ENCODE data around the gene TATDN2. TPM values are rescaled to one million over a fixed set of nuclear protein-coding genes. Genes with fewer than 3 reads are reported as not detected.

The TATDN2 gene
- total and polyA plus RNA-seq, 2 donors from 2014 or later, result 15.5 to 31.8 TPM

DNA sequence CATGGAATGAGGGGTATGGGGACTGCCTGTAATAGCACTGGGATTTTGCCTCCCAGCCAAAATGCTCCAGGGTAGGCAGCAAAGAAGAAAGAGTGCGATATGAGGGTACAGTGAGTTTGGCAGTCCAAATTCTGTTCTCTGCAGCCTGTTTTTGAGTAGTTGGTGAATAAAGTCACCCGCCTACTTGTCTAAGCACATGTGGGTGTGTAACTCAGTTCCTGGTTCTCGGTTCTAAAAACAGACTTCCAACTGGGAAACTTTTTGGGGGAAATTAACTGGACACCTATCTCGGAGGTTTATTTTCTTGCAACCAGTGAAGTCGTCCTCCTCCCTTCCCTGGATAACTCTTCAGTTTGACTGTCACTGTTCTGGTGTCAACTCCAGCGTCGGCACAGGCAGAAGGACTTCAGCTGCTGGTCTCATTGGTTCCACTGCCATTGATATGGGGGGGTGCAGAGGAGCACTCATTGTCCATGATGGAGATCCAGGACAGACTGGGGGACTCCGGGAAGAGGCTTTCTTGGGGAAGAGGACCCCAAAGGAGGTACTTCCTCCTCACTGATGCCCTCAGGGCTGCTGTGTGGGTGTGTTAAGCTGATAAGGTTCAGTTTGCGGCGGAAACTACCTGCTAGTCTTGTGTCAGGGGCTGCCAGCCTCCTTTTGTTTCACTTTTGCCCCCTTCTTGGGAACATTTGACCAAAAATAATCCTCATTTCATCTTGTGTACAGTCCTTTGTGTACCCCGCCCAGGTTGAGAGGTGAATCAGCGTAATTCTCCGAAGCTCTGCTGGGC lies 31.3 kb downstream of the TATDN2 start:
- Histone ChIP-seq H3K4me3 (ENCODE audit: low read length in 3 of 3) (no peak overlapping the region), H3K4me1 (ENCODE audit: control insufficient read depth in 2 of 3, insufficient read depth in 2 of 3, low read depth in 1 of 3, low read length in 3 of 3) (peaks cover 0 to 6% (median 0%) of the 10 kb centered on the region in 3 donors), H3K27me3 (ENCODE audit: control insufficient read depth, insufficient read depth, low read length) (no peaks in the 10 kb centered on the region), H3K27ac (ENCODE audit: low read depth in 2 of 2, low read length in 2 of 2) (no peak overlapping the region), H3K9me3 (ENCODE audit: control insufficient read depth in 2 of 3, insufficient read depth in 1 of 3, low read length in 3 of 3) (no peaks in the 10 kb centered on the region), H3K9ac (ENCODE audit: low read length in 3 of 3) (no peak overlapping the region), H3K36me3 (ENCODE audit: control insufficient read depth in 2 of 3, insufficient read depth in 3 of 3, low read length in 3 of 3) (peaks cover 6 to 38% (median 27%) of the 10 kb centered on the region in 3 donors)
- TF ChIP-seq, protein P1, sequence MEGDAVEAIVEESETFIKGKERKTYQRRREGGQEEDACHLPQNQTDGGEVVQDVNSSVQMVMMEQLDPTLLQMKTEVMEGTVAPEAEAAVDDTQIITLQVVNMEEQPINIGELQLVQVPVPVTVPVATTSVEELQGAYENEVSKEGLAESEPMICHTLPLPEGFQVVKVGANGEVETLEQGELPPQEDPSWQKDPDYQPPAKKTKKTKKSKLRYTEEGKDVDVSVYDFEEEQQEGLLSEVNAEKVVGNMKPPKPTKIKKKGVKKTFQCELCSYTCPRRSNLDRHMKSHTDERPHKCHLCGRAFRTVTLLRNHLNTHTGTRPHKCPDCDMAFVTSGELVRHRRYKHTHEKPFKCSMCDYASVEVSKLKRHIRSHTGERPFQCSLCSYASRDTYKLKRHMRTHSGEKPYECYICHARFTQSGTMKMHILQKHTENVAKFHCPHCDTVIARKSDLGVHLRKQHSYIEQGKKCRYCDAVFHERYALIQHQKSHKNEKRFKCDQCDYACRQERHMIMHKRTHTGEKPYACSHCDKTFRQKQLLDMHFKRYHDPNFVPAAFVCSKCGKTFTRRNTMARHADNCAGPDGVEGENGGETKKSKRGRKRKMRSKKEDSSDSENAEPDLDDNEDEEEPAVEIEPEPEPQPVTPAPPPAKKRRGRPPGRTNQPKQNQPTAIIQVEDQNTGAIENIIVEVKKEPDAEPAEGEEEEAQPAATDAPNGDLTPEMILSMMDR (IDR thresholded peaks at IDR 0.05; ENCODE audit: borderline replicate concordance, extremely low read depth, insufficient read depth), result no peak
- intact Hi-C loops (cut with DNase I), result no loop called here
- FAIRE-seq (no peak), DNase-seq (no peak)

DNA sequence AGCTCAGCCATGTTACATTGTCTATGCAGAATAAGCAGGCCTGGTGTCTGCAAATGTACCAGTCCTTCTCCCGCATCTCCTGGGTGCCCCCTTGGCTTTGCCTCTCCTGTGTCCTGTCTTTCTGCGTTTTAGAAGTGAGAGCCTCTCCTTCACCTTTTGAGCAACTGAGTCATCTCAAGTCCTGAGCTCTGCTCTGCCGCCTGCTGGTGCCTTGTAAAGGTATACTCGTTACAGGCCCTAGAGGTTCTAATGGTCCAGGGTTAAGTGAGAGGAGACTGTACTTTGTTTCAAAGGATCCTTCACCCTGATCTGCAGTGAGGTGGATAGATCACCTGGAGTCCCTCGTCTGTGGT lies 31.9 kb downstream of the TATDN2 start:
- Histone ChIP-seq H3K27me3 (ENCODE audit: control insufficient read depth, insufficient read depth, low read length) (no peaks in the 10 kb centered on the region), H3K4me3 (ENCODE audit: low read length in 3 of 3) (no peak overlapping the region), H3K9ac (ENCODE audit: low read length in 3 of 3) (no peak overlapping the region), H3K36me3 (ENCODE audit: control insufficient read depth in 2 of 3, insufficient read depth in 3 of 3, low read length in 3 of 3) (peaks cover 6 to 38% (median 27%) of the 10 kb centered on the region in 3 donors), H3K9me3 (ENCODE audit: control insufficient read depth in 2 of 3, insufficient read depth in 1 of 3, low read length in 3 of 3) (no peaks in the 10 kb centered on the region), H3K27ac (ENCODE audit: low read depth in 2 of 2, low read length in 2 of 2) (no peak overlapping the region), H3K4me1 (ENCODE audit: control insufficient read depth in 2 of 3, insufficient read depth in 2 of 3, low read depth in 1 of 3, low read length in 3 of 3) (peaks cover 0 to 9% (median 0%) of the 10 kb centered on the region in 3 donors)
- TF ChIP-seq, protein P1 (IDR thresholded peaks at IDR 0.05; ENCODE audit: borderline replicate concordance, extremely low read depth, insufficient read depth), result no peak
- intact Hi-C loops (cut with DNase I), result no loop called here
- FAIRE-seq, result no peak
- no peak for DNase-seq

DNA sequence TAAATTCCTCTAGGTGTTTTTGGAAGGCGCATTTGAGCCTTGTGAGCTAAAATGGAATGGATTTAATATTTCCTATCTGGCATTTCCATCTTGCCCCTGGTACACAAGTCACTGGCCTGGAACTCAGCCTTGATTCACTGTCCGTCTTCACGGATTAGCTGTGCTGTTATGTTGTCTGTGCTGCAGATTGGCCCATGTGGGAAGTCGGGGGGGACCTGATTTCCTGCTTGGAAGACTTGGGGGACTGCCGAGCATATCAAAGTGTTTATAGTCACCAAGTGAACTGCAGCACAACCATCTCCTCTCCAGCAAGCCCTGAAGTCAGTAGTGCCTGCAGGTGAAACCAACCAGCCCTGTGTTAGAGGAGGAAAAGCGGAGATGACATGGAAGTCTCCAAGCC lies 32.3 kb downstream of the TATDN2 start:
- peaks cover 6 to 38% (median 27%) of the 10 kb centered on the region in 3 donors for H3K36me3 ChIP-seq (ENCODE audit: control insufficient read depth in 2 of 3, insufficient read depth in 3 of 3, low read length in 3 of 3)
- no peak overlapping the region for H3K9ac ChIP-seq (ENCODE audit: low read length in 3 of 3)
- DNase-seq (no peak), FAIRE-seq (no peak)
- TF ChIP-seq, protein P1 (IDR thresholded peaks at IDR 0.05; ENCODE audit: borderline replicate concordance, extremely low read depth, insufficient read depth), result no peak
- H3K27me3 ChIP-seq (ENCODE audit: control insufficient read depth, insufficient read depth, low read length), result no peaks in the 10 kb centered on the region
- no peak overlapping the region for H3K27ac ChIP-seq (ENCODE audit: low read depth in 2 of 2, low read length in 2 of 2)
- peaks cover 0 to 9% (median 0%) of the 10 kb centered on the region in 3 donors for H3K4me1 ChIP-seq (ENCODE audit: control insufficient read depth in 2 of 3, insufficient read depth in 2 of 3, low read depth in 1 of 3, low read length in 3 of 3)
- intact Hi-C loops (cut with DNase I), result no loop called here
- no peaks in the 10 kb centered on the region for H3K9me3 ChIP-seq (ENCODE audit: control insufficient read depth in 2 of 3, insufficient read depth in 1 of 3, low read length in 3 of 3)
- no peak overlapping the region for H3K4me3 ChIP-seq (ENCODE audit: low read length in 3 of 3)

Data from kidney (tissue), 14 donors.